SW 1271 (cell line): ENCODE measurements around the gene TLR5.
"Not testable (repeated sequence)": the region's sequence is repeated elsewhere in the genome, so short reads cannot be mapped to it uniquely, and the experiment has no call there.

Experiments
- DNase-seq, 2 experiments: peaks; one replicate each; lab custom pipeline; 2025; lab: John Stamatoyannopoulos, UW

TLR5 gene

GRCh38 chr1:223142795-223143536 is at the start of gene TLR5:
TSS of gene TLR5 (minus strand) at chr1:223143248. CDS start at chr1:223113031, 30,217 bp downstream.
- DNase-seq: peak in 1 of 2 experiments; percentile 49

GRCh38 chr1:223189903-223190724 is 47.1 kb upstream of the TLR5 start:
- DNase-seq: no peak

GRCh38 chr1:223189525-223189902 is 46.5 kb upstream of the TLR5 start:
- DNase-seq: no peak

- DNase-seq: no peak
Observed at GRCh38 chr1:223188618-223189356, 45.7 kb upstream of the TLR5 start.

- no peak for DNase-seq
Observed at GRCh38 chr1:223186800-223187199, 43.8 kb upstream of the TLR5 start.

GRCh38 chr1:223183268-223183862 is 40.3 kb upstream of the TLR5 start:
- DNase-seq: no peak

GRCh38 chr1:223180731-223181321 is 37.8 kb upstream of the TLR5 start:
- no peak for DNase-seq

GRCh38 chr1:223179786-223180185 is 36.7 kb upstream of the TLR5 start:
- DNase-seq: no peak

GRCh38 chr1:223179280-223179679 is 36.2 kb upstream of the TLR5 start:
- DNase-seq: no peak

GRCh38 chr1:223177681-223178080 is 34.6 kb upstream of the TLR5 start:
- DNase-seq: no peak

GRCh38 chr1:223176437-223176836 is 33.4 kb upstream of the TLR5 start:
- DNase-seq: no peak

- DNase-seq: no peak
Observed at GRCh38 chr1:223175633-223176032, 32.6 kb upstream of the TLR5 start.

GRCh38 chr1:223175032-223175431 is 32.0 kb upstream of the TLR5 start:
- no peak for DNase-seq

- DNase-seq: not testable (repeated sequence)
Observed at GRCh38 chr1:223169458-223169857, 26.4 kb upstream of the TLR5 start.

GRCh38 chr1:223161321-223161720 is 18.3 kb upstream of the TLR5 start:
- DNase-seq: no peak

GRCh38 chr1:223156343-223156742 is 13.3 kb upstream of the TLR5 start:
- no peak for DNase-seq

- no peak for DNase-seq
Observed at GRCh38 chr1:223155153-223155552, 12.1 kb upstream of the TLR5 start.

GRCh38 chr1:223153177-223154119 is 10.4 kb upstream of the TLR5 start:
- peak in 1 of 2 experiments; percentile 4 for DNase-seq

- DNase-seq: no peak
Observed at GRCh38 chr1:223152399-223152798, 9.4 kb upstream of the TLR5 start.

- no peak for DNase-seq
Observed at GRCh38 chr1:223150443-223150842, 7.4 kb upstream of the TLR5 start.

GRCh38 chr1:223147873-223148272 is 4.8 kb upstream of the TLR5 start:
- DNase-seq: no peak
